Stimulated activated CD4-positive, alpha-beta T cell treated with anti-CD3 and anti-CD28 coated beads, TNF-alpha, amount 100 ng/mL, for 4 hours (primary cell): ENCODE data around the gene AK4.

ENCODE experiments used
- DNase-seq, 3 experiments: peaks; one replicate each; pipeline ENCODE4 v3.0.0-alpha.2; 2020; ENCODE audit warnings: low read depth in 3 of 3

AK4 gene

GRCh38 chr1:65278376-65279069 lies 130.5 kb downstream of the AK4 start:
- no peak for DNase-seq

- no peak for DNase-seq
Measured at GRCh38 chr1:65279070-65279779, 131.2 kb downstream of the AK4 start.
